Psoas muscle (tissue), 8 donors: ENCODE results near the gene ARAP3. TPM values are rescaled to one million over a fixed set of nuclear protein-coding genes. Genes with fewer than 3 reads are reported as not detected.

Source experiments
- ATAC-seq, 4 donors: fragments of 200-7000 bp; cut with Tn5 transposase; one replicate each; pipeline ENCODE4 v1.9.1; 2020; ENCODE audit warnings: moderate library complexity in 3 of 4, mild to moderate bottlenecking in 2 of 4
- DNase-seq, 2 donors: peaks; one replicate each; pipeline ENCODE4 v3.0.0-alpha.2; 2020
- H3K27ac ChIP-seq: fragments of 200-600 bp; one replicate; pipeline ENCODE4 v1.8.0; 2022
- H3K27me3 ChIP-seq, 3 donors: fragments of 200-600 bp in 1 of 3; one replicate each; pipeline versions ENCODE4 v1.6.1 to v1.8.0; 2013 to 2022; ENCODE audit warnings: low read length in 2 of 3, mild to moderate bottlenecking in 2 of 3, moderate library complexity in 1 of 3; ENCODE audit not compliant: insufficient read depth in 3 of 3
- H3K36me3 ChIP-seq, 2 donors: fragments of 200-600 bp in 1 of 2; one replicate each; pipeline versions ENCODE4 v1.6.1 to v1.8.0; 2013 to 2022; ENCODE audit warnings: low read depth in 1 of 2, mild to moderate bottlenecking in 1 of 2, moderate library complexity in 1 of 2; ENCODE audit not compliant: insufficient read depth in 1 of 2
- H3K4me1 ChIP-seq: fragments of 200-600 bp; one replicate; pipeline ENCODE4 v1.8.0; 2022
- H3K4me3 ChIP-seq: fragments of 200-600 bp; one replicate; pipeline ENCODE4 v1.8.0; 2022; ENCODE audit warnings: mild to moderate bottlenecking
- H3K9me3 ChIP-seq: fragments of 200-600 bp; one replicate; pipeline ENCODE4 v1.8.0; 2022
- CTCF ChIP-seq: fragments of 200-600 bp; IDR thresholded peaks from one replicate; pipeline ENCODE4 v1.8.0; 2022; ENCODE audit warnings: antibody characterized with exemption
- WGBS, 3 donors: extraction: QIAGEN DNeasy Blood & Tissue Kit; methylation state at CpG; one replicate each; pipeline versions ENCODE4 v1.1.6 to v1.1.7; 2013; 5-methylcytosine and 5-hydroxymethylcytosine counted together
- intact Hi-C, 2 donors: fragments of 100-400 bp; cut with DNase I; formaldehyde crosslinking; loops; one replicate each; pipeline versions ENCODE4 v1.11.0 to v1.14.2; 2022
- polyA plus RNA-seq, 3 donors: library from polyadenylated mRNA; stranded (reverse); fragments of 200-250 nt; gene quantifications; one replicate each; pipeline ENCODE4 v1.2.3, GENCODE V29; 2013
- total RNA-seq, 4 donors: library from RNA; stranded (reverse); fragmentation: NEBNext Ultra II Directional in 2 of 4; extraction: Animal tissue kit (Norgen Biotek cat#: 25700) in 2 of 4; gene quantifications; one replicate each; pipeline versions ENCODE4 v1.2.1 to v1.2.4, GENCODE V29; 2021 to 2023
- donor health status: healthy with polysubstance abuse.
- donor health status: DM: no; HTN: no; CAD: no; lungs with moderate emphysema.
- donor health status: Bipolar disorder and iron deficiency.
- donor health status: healthy.
- donor health status: DM: yes; HTN: yes; CAD: no.
- donor health status: DM: no; HTN: no; CAD: no.
- donor health status: DM: no; HTN: no; CAD: no.
- donor health status: DM: yes; HTN: yes; CAD: no.

The ARAP3 gene
- total and polyA plus RNA-seq, 7 donors = 2.4 to 10.0 (median 5.2) TPM

- Histone ChIP-seq H3K4me3 (no peak overlapping the region), H3K36me3 (no peaks in the 10 kb centered on the region), H3K9me3 (no peaks in the 10 kb centered on the region), H3K27me3 (peaks cover 0 to 9% (median 3%) of the 10 kb centered on the region in 3 donors), H3K27ac (no peak overlapping the region), H3K4me1 (no peaks in the 10 kb centered on the region)
- DNase-seq (no peak), ATAC-seq (no peak)
- no peak for TF ChIP-seq CTCF
- 60 to 64% (median 63%) methylated on average over 3 of the region's 3 CpGs for WGBS, 3 donors
- intact Hi-C loops = no loop called here
These were observed 35.0 kb upstream of the ARAP3 start for GRCh38 chr5:141717043-141717442.

- peaks cover 0 to 9% (median 3%) of the 10 kb centered on the region in 3 donors for H3K27me3 ChIP-seq
- no peak overlapping the region for H3K4me3 ChIP-seq
- WGBS, 3 donors = 79 to 84% (median 83%) methylated on average over 3 of the region's 3 CpGs
- TF ChIP-seq CTCF = no peak
- intact Hi-C loops = no loop called here
- DNase-seq = no peak
- no peak for ATAC-seq
- H3K36me3 ChIP-seq = no peaks in the 10 kb centered on the region
- no peaks in the 10 kb centered on the region for H3K4me1 ChIP-seq
- no peak overlapping the region for H3K27ac ChIP-seq
- no peaks in the 10 kb centered on the region for H3K9me3 ChIP-seq
These were observed 34.4 kb upstream of the ARAP3 start for GRCh38 chr5:141716468-141716867.

- Histone ChIP-seq H3K36me3 (no peaks in the 10 kb centered on the region), H3K27ac (no peak overlapping the region), H3K27me3 (peaks cover 0 to 9% (median 3%) of the 10 kb centered on the region in 3 donors), H3K9me3 (no peaks in the 10 kb centered on the region), H3K4me1 (no peaks in the 10 kb centered on the region), H3K4me3 (no peak overlapping the region)
- intact Hi-C loops = no loop called here
- TF ChIP-seq CTCF = no peak
- WGBS, 3 donors = 37 to 45% (median 39%) methylated on average over 3 of the region's 3 CpGs
- ATAC-seq (no peak), DNase-seq (no peak)
These were observed 34.0 kb upstream of the ARAP3 start for GRCh38 chr5:141716009-141716408.

GRCh38 chr5:141715346-141715905 lies 33.4 kb upstream of the ARAP3 start:
- no peak for TF ChIP-seq CTCF
- DNase-seq (no peak), ATAC-seq (no peak)
- Histone ChIP-seq H3K36me3 (no peaks in the 10 kb centered on the region), H3K9me3 (no peaks in the 10 kb centered on the region), H3K27me3 (peaks cover 0 to 9% (median 3%) of the 10 kb centered on the region in 3 donors), H3K4me1 (no peaks in the 10 kb centered on the region), H3K4me3 (no peak overlapping the region), H3K27ac (no peak overlapping the region)
- intact Hi-C loops = no loop called here
- 50 to 69% (median 53%) methylated on average over 14 of the region's 14 CpGs for WGBS, 3 donors
